Femur (tissue), 1 donor: ENCODE measurements around the gene PRRX2.

Source experiments
- DNase-seq: peaks from one replicate; pipeline ENCODE4 v3.0.0-alpha.2; 2017

PRRX2 gene

DNA sequence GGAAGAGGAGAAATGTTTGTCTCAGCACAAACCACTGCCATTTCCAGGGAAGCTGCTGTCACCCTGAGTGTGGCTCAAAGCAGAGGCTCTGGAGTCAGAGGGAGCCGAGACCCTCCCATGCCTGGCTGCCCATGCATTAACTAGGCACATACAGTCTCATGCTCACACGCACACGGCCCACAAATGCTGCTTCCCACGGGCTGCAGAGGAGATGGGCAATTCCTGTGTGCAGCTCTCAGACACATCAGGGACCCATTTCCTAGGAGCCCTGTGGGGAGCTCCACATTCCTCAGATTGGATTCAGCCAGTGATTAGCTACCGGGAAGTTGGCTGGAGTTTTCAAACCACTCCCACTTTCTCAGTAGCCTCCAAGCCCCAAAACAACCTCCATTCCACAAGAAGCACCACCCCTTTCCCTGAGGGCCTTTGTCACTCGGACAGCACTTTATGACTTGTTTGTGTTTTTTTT lies 96.5 kb downstream of the PRRX2 start:
- peak; percentile 56 for DNase-seq

DNA sequence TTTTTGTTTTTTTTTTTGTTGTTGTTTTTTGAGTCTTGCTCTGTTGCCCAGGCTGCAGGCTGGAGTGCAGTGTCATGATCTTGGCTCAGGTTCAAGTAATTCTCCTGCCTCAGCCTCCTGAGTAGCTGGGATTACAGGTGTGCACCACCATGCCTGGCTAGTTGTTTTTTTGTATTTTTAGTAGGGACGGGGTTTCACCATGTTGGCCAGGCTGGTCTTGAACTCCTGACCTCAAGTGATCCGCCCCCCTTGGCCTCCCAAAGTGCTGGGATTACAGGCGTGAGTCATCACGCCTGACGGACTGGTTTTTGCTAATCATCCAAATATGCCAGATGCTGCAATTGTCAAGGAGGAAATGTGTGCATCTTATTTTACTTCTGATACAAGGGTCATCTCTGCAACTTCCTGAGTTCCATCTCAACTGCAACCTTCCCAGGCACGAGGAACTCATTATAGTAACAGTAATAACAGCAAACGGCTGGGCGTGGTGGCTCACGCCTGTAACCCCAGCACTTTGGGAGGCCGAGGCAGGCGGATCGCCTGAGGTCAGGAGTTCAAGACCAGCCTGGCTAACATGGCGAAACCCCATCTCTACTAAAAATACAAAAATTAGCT lies 97.0 kb downstream of the PRRX2 start:
- DNase-seq: peak; percentile 33

DNA sequence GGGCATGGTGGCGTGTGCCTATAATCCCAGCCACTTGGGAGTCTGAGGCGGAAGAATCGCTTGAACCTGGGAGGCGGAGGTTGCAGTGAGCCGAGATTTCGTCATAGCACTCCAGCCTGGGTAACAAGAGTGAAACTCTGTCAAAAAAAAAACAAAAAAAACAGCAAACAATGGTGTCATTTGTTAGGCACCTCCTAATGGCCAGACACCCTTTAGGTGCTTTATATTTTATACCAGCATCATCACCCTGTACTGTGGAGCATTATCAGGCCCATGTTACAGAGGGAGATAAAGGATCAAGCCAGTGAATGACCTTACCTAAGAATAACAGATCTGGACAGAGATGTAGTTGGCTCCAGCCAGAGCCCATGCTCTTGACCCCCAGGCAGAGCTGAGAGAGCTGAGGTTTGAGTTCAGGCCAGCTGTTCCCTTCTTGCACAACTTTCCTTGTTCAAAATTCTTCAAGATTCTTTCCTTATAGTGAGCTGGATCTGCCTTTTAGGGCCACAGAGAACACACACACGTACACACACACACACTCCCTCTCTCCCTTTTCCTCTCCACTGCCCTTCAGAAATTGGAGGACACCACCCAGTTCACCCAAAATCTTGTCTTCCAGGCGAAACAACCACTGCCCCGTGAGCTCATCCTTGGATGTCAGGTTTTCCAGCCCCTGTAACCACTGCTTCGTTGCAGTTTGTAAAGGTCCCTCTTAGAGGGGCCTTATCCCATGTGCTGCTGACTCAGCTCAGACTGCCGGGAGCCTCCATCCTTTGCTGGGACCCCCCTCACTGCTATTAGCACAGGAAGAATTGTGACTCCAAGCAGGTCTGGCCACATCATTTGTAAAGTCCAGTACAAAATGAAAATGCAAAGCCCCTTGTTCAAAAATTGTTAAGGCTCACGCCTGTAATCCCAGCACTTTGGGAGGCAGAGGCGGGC lies 97.8 kb downstream of the PRRX2 start:
- DNase-seq: peak; percentile 28

DNA sequence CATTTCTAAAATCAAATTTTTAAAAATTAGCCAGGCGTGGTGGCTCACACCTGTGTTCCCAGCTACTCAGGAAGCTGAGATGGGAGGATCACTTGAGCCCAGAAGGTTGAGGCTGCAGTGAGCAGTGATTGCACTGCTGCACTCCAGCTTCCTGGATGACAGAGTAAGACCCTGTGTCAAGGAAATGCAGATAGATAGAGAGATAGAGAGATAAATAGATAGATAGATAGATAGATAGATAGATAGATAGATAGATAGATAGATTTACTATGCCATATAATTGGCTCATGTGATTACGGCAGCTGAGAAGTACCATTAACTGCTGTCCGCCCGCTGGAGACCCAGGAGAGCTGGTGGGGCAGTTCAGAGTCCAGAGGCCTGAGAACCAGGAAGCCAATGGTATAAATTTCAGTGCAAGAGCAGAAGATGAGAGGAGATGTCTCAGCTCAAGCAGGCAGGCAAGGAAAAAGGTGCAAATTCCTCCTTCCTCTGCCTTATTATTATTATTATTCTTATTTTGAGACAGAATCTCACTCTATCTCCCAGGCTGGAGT lies 100.4 kb downstream of the PRRX2 start:
- no peak for DNase-seq

DNA sequence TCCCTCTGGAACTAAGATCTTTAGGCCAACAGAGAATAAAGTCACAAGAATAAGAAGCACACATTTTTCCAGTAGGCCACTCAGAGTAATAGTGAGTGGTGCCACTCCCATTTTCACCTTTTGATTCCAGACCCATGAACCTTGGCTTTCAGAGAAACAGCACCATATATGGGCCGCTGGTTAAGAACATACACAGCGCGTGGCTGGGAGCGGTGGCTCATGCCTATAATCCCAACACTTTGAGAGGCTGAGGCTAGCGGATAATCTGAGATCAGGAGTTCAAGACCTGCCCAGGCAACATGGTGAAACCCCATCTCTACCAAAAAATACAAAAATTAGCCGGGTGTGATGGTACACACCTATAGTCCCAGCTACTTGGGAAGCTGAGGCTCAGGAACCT lies 103.0 kb downstream of the PRRX2 start:
- DNase-seq: no peak

DNA sequence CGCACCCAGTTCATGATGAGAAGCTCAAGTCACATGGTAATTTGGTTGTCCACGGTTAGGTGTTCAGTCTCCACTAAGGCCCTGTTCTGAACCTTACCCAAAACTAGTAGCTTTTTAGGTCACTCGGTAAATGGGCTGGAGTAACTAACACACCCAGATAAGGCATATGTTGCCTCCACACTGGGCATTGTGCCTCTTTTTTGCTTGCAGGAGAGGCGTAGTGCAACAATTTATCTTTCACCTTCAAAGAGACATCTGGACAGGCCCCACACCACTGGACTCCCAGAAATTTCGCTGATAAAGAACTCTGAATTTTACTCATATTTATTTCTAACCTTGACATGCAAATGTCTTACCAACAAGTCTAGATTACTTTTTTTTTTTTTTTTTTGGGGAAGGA lies 104.2 kb downstream of the PRRX2 start:
- no peak for DNase-seq

DNA sequence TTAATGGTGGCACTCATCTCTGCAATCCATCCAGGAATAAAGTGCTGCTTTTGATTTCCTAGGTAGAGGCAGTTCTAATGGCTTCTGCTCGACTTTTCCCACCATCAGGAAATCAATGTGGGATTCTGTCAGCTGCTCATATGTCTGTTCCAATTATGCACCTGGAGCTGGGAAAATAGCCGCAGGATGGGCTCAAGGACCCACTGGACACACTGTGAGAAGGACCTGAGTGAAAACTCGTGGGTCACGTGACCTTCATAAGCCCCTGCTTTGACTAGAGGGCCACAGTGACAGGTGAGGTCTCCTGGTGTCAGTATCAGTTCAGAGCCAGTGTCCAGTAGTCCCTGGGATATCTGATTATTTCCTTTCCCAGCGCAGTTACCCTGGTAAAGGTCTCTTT lies 105.3 kb downstream of the PRRX2 start:
- DNase-seq: no peak
